ENCODE results near the gene RACK1. TPM values are rescaled to one million over a fixed set of nuclear protein-coding genes. Genes with fewer than 3 reads are reported as not detected.

Gene RACK1
- total RNA-seq, 2 experiments from 2014 or later, result 2,077 to 5,614 TPM

GRCh38 chr5:181194489-181195248 is 49.0 kb downstream of the RACK1 start:
- Histone ChIP-seq H3K4me2 (ENCODE audit: low read length) (no peak overlapping the region), H3K79me2 (ENCODE audit: insufficient read depth, low read depth, low read length) (peaks cover 8% of the 10 kb centered on the region; the same call in 1 of the 2 replicates), H3K4me3 (ENCODE audit: low read depth, low read length, poor library complexity, severe bottlenecking) (no peak overlapping the region), H3K9me3 (ENCODE audit: low read length) (no peaks in the 10 kb centered on the region), H3K27ac (ENCODE audit: low read depth, low read length, poor library complexity, severe bottlenecking) (no peak overlapping the region), H3K4me1 (ENCODE audit: insufficient read depth, low read length, poor library complexity, severe bottlenecking) (peaks cover 33% of the 10 kb centered on the region), H3K9me2 (ENCODE audit: insufficient read depth, low read length) (no peaks in the 10 kb centered on the region), H3K36me3 (ENCODE audit: insufficient read depth, low read length) (no peaks in the 10 kb centered on the region), H4K20me1 (ENCODE audit: insufficient read depth, low read length) (no peaks in the 10 kb centered on the region), H2AFZ (ENCODE audit: low read length) (no peak overlapping the region)
- TF ChIP-seq EZH2phosphoT487 (IDR thresholded peaks at IDR 0.05; ENCODE audit: borderline replicate concordance, low read depth, low read length), result no peak
- no peak for TF ChIP-seq CTCF (conservative IDR thresholded peaks at IDR 0.05; ENCODE audit: low read length)
- CTCF ChIA-PET (ENCODE audit: unreplicated experiment), result no interaction called here
- DNase-seq (ENCODE audit: low spot score), result no peak
- intact Hi-C loops (cut with micrococcal nuclease; ENCODE audit: unreplicated experiment), result no loop called here
- POLR2A ChIA-PET, result interaction anchor here (1.3 kb wide), 1 partner anchor 12 kb away, joined by 5 read pairs; no protein-coding TSS in a partner anchor
- BruUV-seq (replicated peaks), result no TSS peak

- Histone ChIP-seq H3K36me3 (ENCODE audit: insufficient read depth, low read length) (no peaks in the 10 kb centered on the region), H3K79me2 (ENCODE audit: insufficient read depth, low read depth, low read length) (peaks cover 8% of the 10 kb centered on the region; the same call in 1 of the 2 replicates), H3K9me3 (ENCODE audit: low read length) (no peaks in the 10 kb centered on the region), H2AFZ (ENCODE audit: low read length) (no peak overlapping the region), H3K9me2 (ENCODE audit: insufficient read depth, low read length) (no peaks in the 10 kb centered on the region), H3K4me3 (ENCODE audit: low read depth, low read length, poor library complexity, severe bottlenecking) (no peak overlapping the region), H3K4me1 (ENCODE audit: insufficient read depth, low read length, poor library complexity, severe bottlenecking) (peaks cover 23% of the 10 kb centered on the region), H3K4me2 (ENCODE audit: low read length) (no peak overlapping the region), H3K27ac (ENCODE audit: low read depth, low read length, poor library complexity, severe bottlenecking) (no peak overlapping the region), H4K20me1 (ENCODE audit: insufficient read depth, low read length) (no peaks in the 10 kb centered on the region)
- intact Hi-C loops (cut with micrococcal nuclease; ENCODE audit: unreplicated experiment), result no loop called here
- POLR2A ChIA-PET, result interaction anchor here (1.3 to 2.4 kb wide), 3 partner anchors 13 to 50 kb away, joined by 3 to 16 read pairs (median 5); partner anchors contain the start of gene RACK1
- CTCF ChIA-PET (ENCODE audit: unreplicated experiment), result no interaction called here
- DNase-seq (ENCODE audit: low spot score), result no peak
- BruUV-seq (replicated peaks), result no TSS peak
- TF ChIP-seq EZH2phosphoT487 (IDR thresholded peaks at IDR 0.05; ENCODE audit: borderline replicate concordance, low read depth, low read length), result no peak
- TF ChIP-seq CTCF (conservative IDR thresholded peaks at IDR 0.05; ENCODE audit: low read length), result no peak
Measured at GRCh38 chr5:181193656-181194055, 50.0 kb downstream of the RACK1 start.
